SK-N-SH (cell line): ENCODE measurements around the gene STAT5B.

Source experiments
- CTCF ChIP-seq: fragments of 200-600 bp; sonication (generic); IDR thresholded peaks from 2 replicates; pipeline ENCODE4 v1.6.1; 2017; ENCODE audit warnings: antibody characterized with exemption, mild to moderate bottlenecking, moderate library complexity
- EP300 ChIP-seq, 2 experiments: IDR thresholded peaks; 2 replicates each; pipeline versions ENCODE4 v1.4.0 to v1.6.1; 2012; ENCODE audit warnings: borderline replicate concordance in 1 of 2, low read depth in 1 of 2, low read length in 1 of 2
- FOXM1 ChIP-seq: IDR thresholded peaks from 2 replicates; pipeline ENCODE4 v1.4.0; 2012; ENCODE audit warnings: low read depth, mild to moderate bottlenecking
- GABPA ChIP-seq: IDR thresholded peaks from 2 replicates; pipeline ENCODE4 v1.4.0; 2012; ENCODE audit warnings: low read depth, mild to moderate bottlenecking
- JUND ChIP-seq: IDR thresholded peaks from 2 replicates; pipeline ENCODE4 v1.4.0; 2012
- MAX ChIP-seq: IDR thresholded peaks from 2 replicates; pipeline ENCODE4 v1.4.0; 2012; ENCODE audit warnings: low read depth
- NRF1 ChIP-seq: IDR thresholded peaks from 2 replicates; pipeline ENCODE4 v1.6.1; 2012; ENCODE audit warnings: low read depth, mild to moderate bottlenecking, low read length
- PBX3 ChIP-seq: IDR thresholded peaks from 2 replicates; pipeline ENCODE4; 2012
- POLR2AphosphoS5 ChIP-seq: IDR thresholded peaks from 2 replicates; pipeline ENCODE4 v1.6.1; 2012; ENCODE audit warnings: low read depth, low read length
- REST ChIP-seq: IDR thresholded peaks from 2 replicates; pipeline ENCODE4 v1.6.1; 2012; ENCODE audit warnings: mild to moderate bottlenecking, low read depth, low read length, moderate library complexity
- RFX5 ChIP-seq: IDR thresholded peaks from 2 replicates; pipeline ENCODE4 v1.6.1; 2012; ENCODE audit warnings: mild to moderate bottlenecking, improper control_type of control experiment, low read length
- TAF1 ChIP-seq: IDR thresholded peaks from 2 replicates; pipeline ENCODE4 v1.6.1; 2012; ENCODE audit warnings: low read depth, mild to moderate bottlenecking, low read length, moderate library complexity, borderline replicate concordance
- YY1 ChIP-seq: IDR thresholded peaks from 2 replicates; pipeline ENCODE4 v1.4.0; 2012; ENCODE audit warnings: low read depth, mild to moderate bottlenecking

GRCh38 chr17:42199416-42200011 is 76.7 kb downstream of the STAT5B start:
- no peak for TF ChIP-seq CTCF
- no peak for TF ChIP-seq MAX
- TF ChIP-seq TAF1, result no peak
- no peak for TF ChIP-seq REST
- no peak for TF ChIP-seq EP300 (IDR thresholded peaks at IDR 0.05; ENCODE audit: borderline replicate concordance in 1 of 2, low read depth in 1 of 2, low read length in 1 of 2)
- no peak for TF ChIP-seq PBX3
- TF ChIP-seq RFX5, result no peak
- no peak for TF ChIP-seq FOXM1
- no peak for TF ChIP-seq YY1
- TF ChIP-seq NRF1, result no peak
- no peak for TF ChIP-seq POLR2AphosphoS5
- no peak for TF ChIP-seq GABPA
- TF ChIP-seq JUND, result no peak
